Activated T-helper 1 cell treated with anti-CD3 and anti-CD28 coated beads, Interleukin-12 subunit alpha, Interleukin-12 subunit beta, Interleukin-2, Interleukin-4 antibody, amounts not matched to agents 30 ng/mL and 10 ng/mL and 1 ng/mL, durations not matched to agents 14 hours and 24 hours and 36 hours (primary cell): ENCODE measurements around the gene PIAS4. TPM values are rescaled to one million over a fixed set of nuclear protein-coding genes. Genes with fewer than 3 reads are reported as not detected.
"Not testable (repeated sequence)": the region's sequence is repeated elsewhere in the genome, so short reads cannot be mapped to it uniquely, and the experiment has no call there.

Experiments used
- DNase-seq: peaks from one replicate; pipeline ENCODE4 v3.0.0; 2021; ENCODE audit warnings: low spot score
- H3K27ac Mint-ChIP-seq: one replicate; pipeline ENCODE4 v1.8.0; 2021; ENCODE audit warnings: mild to moderate bottlenecking, mixed read lengths
- H3K27me3 Mint-ChIP-seq: one replicate; pipeline ENCODE4 v1.8.0; 2022; ENCODE audit warnings: mild to moderate bottlenecking, moderate library complexity, mixed read lengths; ENCODE audit not compliant: insufficient read depth
- H3K36me3 Mint-ChIP-seq: one replicate; pipeline ENCODE4 v1.8.0; 2021; ENCODE audit warnings: low read depth, mixed read lengths
- H3K4me1 Mint-ChIP-seq: one replicate; pipeline ENCODE4 v1.8.0; 2021; ENCODE audit warnings: low read depth, mixed read lengths
- H3K4me3 Mint-ChIP-seq: one replicate; pipeline ENCODE4 v1.8.0; 2021; ENCODE audit warnings: mild to moderate bottlenecking, moderate library complexity, mixed read lengths
- H3K9me3 Mint-ChIP-seq: one replicate; pipeline ENCODE4 v1.8.0; 2021; ENCODE audit warnings: mixed read lengths
- intact Hi-C: fragments of 100-400 bp; cut with micrococcal nuclease; formaldehyde crosslinking; loops from one replicate; pipeline ENCODE4 v1.15.1; 2024
- total RNA-seq: library from RNA; stranded (reverse); gene quantifications from 2 replicates; pipeline ENCODE4 v1.2.3, GENCODE V29; 2022

PIAS4 gene, protein sequence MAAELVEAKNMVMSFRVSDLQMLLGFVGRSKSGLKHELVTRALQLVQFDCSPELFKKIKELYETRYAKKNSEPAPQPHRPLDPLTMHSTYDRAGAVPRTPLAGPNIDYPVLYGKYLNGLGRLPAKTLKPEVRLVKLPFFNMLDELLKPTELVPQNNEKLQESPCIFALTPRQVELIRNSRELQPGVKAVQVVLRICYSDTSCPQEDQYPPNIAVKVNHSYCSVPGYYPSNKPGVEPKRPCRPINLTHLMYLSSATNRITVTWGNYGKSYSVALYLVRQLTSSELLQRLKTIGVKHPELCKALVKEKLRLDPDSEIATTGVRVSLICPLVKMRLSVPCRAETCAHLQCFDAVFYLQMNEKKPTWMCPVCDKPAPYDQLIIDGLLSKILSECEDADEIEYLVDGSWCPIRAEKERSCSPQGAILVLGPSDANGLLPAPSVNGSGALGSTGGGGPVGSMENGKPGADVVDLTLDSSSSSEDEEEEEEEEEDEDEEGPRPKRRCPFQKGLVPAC
- total RNA-seq, result 37.6 and 41.0 TPM in 2 replicates

DNA sequence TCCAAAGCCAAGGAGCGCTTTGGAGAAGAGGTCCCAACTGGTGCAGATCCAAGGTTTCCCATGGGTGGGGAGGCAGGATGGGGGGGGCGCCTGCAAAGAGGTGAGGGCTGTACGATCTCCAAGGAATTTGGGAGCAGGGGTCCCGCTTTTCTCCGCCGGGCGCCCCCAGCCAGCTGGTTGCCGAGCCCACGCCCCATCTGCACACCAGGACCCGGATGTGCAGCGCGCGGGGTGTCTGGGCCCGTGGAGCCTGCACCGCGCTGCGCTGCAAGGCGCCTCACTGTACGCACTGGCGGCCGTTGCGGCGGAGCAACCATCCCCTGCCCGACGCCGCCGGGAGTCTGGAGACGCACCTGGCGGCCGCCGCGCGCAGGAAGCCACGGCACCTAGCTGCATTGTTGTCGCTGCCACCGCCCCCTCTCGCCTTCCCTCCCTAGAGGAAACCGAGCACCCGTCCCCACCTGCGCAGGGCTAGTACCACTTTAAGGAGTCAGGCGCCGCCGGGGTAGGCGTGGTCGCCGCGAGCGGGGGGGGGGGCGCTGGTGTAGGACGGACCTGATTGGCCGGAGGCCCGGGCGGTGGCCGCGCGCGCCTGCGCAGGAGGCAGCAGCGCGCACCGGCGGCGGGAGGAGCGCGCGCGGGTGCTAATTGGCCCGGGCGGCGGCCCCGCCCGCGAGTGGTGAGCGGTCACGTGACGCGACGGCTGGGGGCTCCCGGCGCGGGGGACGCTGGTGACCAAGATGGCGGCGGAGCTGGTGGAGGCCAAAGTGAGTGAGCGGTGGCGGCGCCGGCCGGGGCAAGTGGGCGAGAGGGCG, at the start of gene PIAS4:
Gene PIAS4, plus strand, starts transcription at position 716 of the 815 bp plus-strand sequence. Its CDS starts 25 bp downstream, at position 741.
- intact Hi-C loops, result loop anchor here (1.0 to 2.0 kb wide), 7 partner anchors 17 to 501 kb away; partner anchors contain the start of genes DAPK3, FZR1, YJU2 and ZBTB7A
- Mint-ChIP-seq H3K27me3 (no peaks in the 10 kb centered on the region), H3K9me3 (no peaks in the 10 kb centered on the region), H3K27ac (peak within 1 kb of the TSS; percentile 84), H3K4me1 (peaks cover 18% of the 10 kb centered on the region), H3K4me3 (peak within 1 kb of the TSS; percentile 90), H3K36me3 (peaks cover 3% of the 10 kb centered on the region)
- DNase-seq, result peak; percentile 94

DNA sequence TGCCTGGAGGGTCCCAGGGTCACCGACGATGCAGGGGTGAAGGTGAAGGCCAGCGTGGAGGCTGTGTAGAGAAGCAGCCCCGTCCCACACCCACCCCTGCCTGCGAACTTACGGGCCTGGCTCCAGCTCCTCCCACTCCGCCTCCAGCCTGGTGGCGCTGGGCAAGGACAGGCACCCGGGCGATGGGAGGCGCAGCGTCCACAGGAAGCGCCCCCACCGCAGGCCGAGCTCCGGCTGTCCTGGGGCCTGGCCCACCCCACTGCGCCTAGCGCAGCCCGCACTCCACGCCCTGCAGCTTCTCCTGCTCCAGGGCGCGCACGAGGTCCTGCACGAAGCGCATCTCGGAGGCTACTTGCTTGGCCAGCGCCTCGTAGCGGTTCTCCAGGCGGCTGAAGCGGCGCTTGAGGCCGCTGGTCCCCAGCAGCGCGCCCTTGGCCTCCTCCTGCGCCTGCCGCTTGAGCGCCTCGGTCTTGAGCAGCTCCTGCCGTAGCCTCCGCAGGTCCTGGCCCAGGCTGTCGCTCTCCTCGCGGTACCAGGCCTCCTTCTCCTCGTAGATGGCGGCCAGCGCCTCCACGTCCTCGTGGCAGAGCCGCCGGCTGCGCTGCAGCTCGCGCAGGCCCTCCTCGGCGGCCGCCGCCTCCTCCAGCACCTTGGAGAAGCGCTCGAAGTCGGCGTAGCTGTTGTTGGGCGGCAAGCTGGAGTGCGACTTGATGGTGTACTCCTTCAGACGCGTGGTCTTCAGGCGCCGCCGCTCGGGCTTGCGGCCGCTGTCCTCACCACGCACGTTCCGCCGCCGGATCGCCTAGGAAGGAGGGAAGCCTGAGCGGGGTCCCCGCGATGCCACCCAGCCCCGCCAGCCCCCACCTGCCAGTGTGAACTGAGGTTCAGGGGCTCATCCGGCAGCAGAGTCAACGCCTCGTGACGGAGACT, 48.4 kb upstream of the PIAS4 start:
- no peak for DNase-seq
- Mint-ChIP-seq H3K9me3 (no peaks in the 10 kb centered on the region), H3K4me3 (no peak overlapping the region), H3K4me1 (no peaks in the 10 kb centered on the region), H3K27me3 (no peaks in the 10 kb centered on the region), H3K27ac (no peak overlapping the region), H3K36me3 (no peaks in the 10 kb centered on the region)
- intact Hi-C loops, result no loop called here

DNA sequence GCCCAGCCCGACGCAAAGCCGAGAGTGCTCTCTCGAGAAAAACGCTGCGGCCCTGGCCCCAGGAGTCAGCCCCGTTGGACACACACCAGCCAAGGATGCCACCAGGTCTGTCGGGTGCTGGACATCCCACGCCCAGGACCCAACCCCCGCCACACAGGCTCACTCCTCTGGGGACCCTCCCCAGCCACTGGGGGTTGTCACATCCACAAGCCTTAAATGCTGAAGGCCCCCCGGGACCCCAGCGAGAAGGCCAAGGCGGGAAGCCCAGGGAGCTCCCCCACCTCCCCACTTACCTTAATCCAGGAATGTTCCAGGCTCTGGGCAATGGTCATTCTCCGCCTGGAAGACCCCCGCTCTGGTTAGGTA, 47.8 kb upstream of the PIAS4 start:
- Mint-ChIP-seq H3K36me3 (no peaks in the 10 kb centered on the region), H3K27me3 (no peaks in the 10 kb centered on the region)
- intact Hi-C loops, result no loop called here

DNA sequence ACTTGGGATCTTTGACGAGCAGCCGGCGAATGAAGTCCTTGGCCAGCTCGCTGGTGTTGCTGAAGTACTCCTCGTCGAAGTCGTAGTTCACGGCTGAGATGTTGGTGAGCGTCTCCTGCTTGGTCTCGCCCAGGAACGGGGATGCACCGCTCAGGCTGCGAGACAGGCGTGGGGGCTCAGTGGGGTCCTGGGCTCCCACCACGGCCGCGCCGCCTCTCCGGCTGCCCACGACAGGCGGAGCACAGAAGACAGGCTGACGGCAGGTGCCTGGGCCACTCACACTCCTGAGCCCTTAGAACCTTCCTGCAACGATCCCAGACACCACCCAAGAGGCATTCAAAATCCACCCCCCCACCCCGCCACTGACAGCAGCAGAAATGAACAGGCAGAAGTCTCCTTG, 46.5 kb upstream of the PIAS4 start:
- H3K4me1 Mint-ChIP-seq, result no peaks in the 10 kb centered on the region
- H3K27ac Mint-ChIP-seq, result no peak overlapping the region
- no peaks in the 10 kb centered on the region for H3K27me3 Mint-ChIP-seq
- peaks cover 2% of the 10 kb centered on the region for H3K36me3 Mint-ChIP-seq
- DNase-seq, result no peak
- H3K9me3 Mint-ChIP-seq, result no peaks in the 10 kb centered on the region
- no peak overlapping the region for H3K4me3 Mint-ChIP-seq
- intact Hi-C loops, result no loop called here

More for the DNA sequence above, 47.8 kb upstream of the PIAS4 start:
- Mint-ChIP-seq H3K27ac (no peak overlapping the region), H3K4me3 (no peak overlapping the region), H3K9me3 (no peaks in the 10 kb centered on the region), H3K4me1 (no peaks in the 10 kb centered on the region)
- DNase-seq, result no peak

DNA sequence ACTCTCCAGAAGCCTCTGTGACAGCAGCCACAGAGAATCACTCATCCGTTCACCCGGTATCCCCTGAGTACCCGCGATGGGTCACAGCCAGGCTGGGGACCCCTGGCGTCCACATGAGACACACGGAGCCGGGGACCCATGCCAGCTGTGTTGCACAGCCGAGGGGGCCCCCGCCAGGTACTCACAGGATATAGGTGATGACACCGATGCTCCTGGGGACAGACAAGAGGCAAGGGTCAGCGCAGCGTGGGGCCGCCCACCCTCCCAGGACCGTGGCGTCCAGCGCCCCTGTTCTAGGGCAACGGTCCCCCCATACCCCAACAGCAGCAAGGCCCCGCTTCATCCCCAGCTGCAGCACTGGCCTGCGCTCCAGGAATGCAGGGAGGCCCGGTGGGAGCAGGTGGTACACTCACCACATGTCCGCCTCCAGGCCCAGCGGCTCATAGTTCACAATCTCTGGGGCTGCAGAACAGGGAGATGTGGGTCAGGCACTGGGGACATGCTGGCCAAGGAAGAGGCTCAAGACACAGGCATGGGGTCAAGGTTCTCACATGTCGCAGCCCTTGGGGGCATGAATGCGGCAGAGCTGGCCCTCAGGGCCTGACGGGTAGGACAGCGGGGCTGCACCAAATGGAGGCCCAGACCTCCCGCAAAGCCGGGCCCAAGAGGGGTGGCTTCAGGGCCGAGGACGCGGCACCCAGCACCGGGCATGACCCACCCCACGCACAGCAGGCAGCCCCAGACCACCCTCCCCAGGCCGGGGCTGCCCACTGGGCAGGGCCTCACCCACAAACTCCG, 43.9 kb upstream of the PIAS4 start:
- no peak overlapping the region for H3K27ac Mint-ChIP-seq
- intact Hi-C loops, result no loop called here
- DNase-seq, result no peak

DNA sequence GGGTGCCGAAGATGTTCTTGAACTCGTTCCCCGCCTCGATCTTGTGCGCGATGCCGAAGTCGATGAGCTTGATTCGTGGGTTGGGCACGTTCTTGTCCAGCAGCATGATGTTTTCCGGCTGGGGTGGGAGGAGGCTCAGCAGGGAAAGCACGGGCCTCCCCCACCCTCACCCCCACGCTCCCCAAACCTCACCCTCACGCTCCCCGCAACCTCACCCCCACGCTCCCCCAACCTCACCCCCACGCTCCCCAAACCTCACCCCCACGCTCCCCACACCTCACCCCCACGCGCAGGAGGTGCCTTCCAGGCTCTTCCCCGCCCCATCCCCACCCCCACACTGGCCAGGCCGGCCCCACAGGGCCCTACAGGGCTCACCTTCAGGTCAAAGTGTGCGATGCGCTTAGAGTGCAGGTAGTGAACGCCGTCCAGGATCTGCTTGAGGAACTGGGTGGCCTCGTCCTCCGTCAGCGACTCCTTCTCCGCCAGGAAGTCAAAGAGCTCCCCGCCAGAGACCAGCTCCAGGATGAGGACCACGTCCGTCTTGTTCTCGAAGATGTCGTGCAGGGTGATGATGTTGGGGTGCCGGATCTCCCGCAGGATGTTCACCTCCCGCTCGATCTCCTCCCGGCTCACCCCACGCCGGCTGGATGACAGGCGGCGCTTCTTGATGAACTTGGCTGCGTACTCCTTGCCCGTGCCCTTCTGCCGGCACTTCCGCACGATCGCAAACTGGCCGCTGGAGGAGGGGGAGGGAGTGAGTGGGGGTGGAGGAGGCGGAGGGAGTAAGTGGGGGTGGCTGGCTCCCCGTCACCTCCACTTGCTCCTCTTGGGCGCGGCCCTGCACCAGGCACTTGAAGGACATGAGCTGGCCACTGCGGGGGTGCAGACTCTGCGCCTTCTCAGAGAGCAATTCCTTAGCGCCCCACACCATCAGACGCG, 43.0 kb upstream of the PIAS4 start:
- Mint-ChIP-seq H3K4me3 (no peak overlapping the region), H3K36me3 (peaks cover 12% of the 10 kb centered on the region), H3K27ac (no peak overlapping the region), H3K9me3 (no peaks in the 10 kb centered on the region), H3K27me3 (no peaks in the 10 kb centered on the region), H3K4me1 (peaks cover 10% of the 10 kb centered on the region)
- intact Hi-C loops, result no loop called here
- DNase-seq, result no peak

More for the DNA sequence above, 43.9 kb upstream of the PIAS4 start:
- H3K4me1 Mint-ChIP-seq, result peaks cover 7% of the 10 kb centered on the region
- no peaks in the 10 kb centered on the region for H3K27me3 Mint-ChIP-seq
- peaks cover 10% of the 10 kb centered on the region for H3K36me3 Mint-ChIP-seq
- H3K9me3 Mint-ChIP-seq, result no peaks in the 10 kb centered on the region
- H3K4me3 Mint-ChIP-seq, result no peak overlapping the region

DNA sequence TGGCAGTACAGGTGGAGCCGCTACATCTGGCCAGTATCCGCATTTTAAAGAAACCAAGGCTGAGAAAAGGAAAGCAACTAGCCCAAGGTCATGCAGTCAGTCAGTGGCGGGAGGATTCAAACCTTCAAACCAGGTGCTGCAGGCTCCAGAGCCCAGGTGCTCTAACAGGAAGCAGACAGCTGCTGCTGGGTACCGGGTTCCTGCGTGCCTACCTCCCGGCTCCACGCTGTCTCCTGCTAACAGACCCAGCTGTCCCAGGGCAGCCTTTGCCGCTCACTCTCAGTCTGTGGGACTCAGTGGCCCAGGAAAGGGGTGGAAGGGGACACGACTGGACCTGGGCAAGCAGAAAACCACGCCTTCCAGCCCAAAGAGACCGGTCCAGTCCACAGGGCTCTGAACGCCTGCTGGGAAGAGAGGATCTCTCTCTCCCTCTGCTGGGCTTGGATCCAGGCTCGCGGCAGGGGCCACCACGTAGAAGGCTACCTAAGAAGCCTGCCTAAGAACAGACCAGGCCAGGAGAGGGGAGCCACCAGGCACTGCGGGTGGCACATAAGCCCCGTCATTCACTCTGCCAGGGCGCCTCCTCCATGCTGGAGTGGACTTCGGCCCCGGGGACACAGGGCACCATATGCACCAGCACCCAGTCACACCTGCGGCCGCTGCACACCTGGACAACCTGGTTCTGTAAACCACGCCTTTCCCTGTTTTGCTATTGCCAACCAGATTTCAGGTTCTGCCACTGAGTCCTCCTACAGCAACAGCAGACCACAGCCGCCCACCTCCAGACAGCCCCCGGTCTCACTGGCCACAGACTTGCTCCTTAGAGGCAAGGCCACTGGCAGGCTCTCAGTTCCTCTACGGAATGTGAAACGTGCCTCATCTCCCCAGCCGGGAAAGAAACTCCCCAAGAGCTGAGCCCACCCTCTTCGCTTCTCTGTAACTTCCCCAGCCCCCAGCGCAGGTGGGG, 41.2 kb upstream of the PIAS4 start:
- intact Hi-C loops, result no loop called here
- Mint-ChIP-seq H3K27ac (no peak overlapping the region), H3K9me3 (no peaks in the 10 kb centered on the region), H3K36me3 (peaks cover 13% of the 10 kb centered on the region), H3K4me3 (no peak overlapping the region), H3K27me3 (no peaks in the 10 kb centered on the region), H3K4me1 (peaks cover 23% of the 10 kb centered on the region)
- DNase-seq, result no peak

DNA sequence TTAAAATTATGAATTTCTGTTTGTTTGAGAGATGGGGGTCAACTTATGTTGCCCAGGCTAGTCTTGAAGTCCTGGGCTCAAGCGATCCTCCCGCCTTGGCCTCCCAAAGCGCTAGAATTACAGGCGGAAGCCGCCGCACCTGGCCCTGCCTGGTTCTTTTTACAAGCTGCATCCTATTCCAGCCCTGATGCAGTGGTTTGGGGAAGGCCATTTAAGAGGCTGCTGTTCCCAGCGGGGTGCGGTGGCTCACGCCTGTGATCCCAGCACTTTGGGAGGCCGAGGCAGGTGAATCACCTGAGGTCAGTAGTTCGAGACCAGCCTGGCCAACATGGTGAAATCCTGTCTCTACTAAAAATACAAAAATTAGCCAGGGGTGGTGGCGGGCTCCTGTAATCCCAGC, 39.6 kb upstream of the PIAS4 start:
- H3K9me3 Mint-ChIP-seq, H3K4me3 Mint-ChIP-seq, H3K27ac Mint-ChIP-seq, DNase-seq, H3K27me3 Mint-ChIP-seq, intact Hi-C loops: not testable (repeated sequence)
- Mint-ChIP-seq H3K36me3 (peaks cover 13% of the 10 kb centered on the region), H3K4me1 (peaks cover 25% of the 10 kb centered on the region)

DNA sequence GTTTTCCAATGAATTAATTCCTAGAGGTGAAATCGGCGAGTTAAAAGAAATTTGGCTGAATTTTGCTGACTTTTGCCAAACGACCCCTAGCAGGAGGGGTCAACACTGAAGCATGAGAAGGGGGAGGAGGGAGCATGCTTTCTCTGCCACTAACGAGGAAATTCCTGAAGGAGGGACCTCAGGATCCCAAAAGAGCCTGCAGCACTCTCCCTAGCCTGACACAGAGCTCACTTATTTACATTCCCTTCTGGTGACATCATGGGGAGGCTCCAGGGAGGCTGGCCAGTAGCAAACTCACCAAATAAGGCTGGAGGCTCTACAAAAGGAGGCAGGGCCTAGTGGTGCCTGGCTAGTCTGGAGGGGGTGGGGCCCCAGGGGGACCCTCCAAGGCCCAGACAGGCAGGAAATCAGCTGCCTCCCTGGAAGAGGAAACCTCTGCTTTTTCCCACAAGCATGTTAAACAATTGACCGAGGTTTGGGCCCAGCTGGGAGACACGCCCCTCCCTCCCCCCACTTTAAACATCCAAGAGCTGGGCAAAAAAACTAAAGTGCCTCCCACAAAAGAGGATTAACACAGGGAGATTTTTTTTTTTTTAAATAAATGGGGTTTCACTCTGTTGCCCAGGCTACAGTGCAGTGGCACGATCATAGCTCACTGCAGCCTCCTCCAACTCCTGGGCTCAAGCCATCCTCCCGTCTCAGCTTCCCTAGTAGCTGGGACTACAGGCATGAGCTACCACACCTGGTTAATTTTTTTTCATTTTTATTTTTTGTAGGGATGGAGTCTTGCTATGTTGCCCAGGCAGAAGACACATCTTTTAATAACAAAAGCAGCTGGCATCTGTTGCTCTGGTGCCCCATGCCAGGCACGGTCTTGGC, 38.7 kb upstream of the PIAS4 start:
- intact Hi-C loops, result no loop called here
- Mint-ChIP-seq H3K9me3 (no peaks in the 10 kb centered on the region), H3K27me3 (no peaks in the 10 kb centered on the region), H3K4me3 (peak overlapping the region; percentile 91), H3K36me3 (peaks cover 13% of the 10 kb centered on the region), H3K27ac (no peak overlapping the region), H3K4me1 (peaks cover 25% of the 10 kb centered on the region)
- no peak for DNase-seq
